OCI-LY1 (cell line): ENCODE measurements around the gene MFNG.

Experiments used
- H2AFZ ChIP-seq: fragments of 200-600 bp; sonication (generic), shearing (Covaris generic); 2 replicates; pipeline ENCODE4 v1.6.0; 2014; ENCODE audit warnings: antibody characterized with exemption, mild to moderate bottlenecking, low read length
- H3F3A ChIP-seq: fragments of 200-600 bp; sonication (generic), shearing (Covaris generic); 2 replicates; pipeline ENCODE4 v1.6.0; 2014; ENCODE audit warnings: mild to moderate bottlenecking, antibody characterized with exemption, low read length, moderate library complexity; ENCODE audit not compliant: insufficient read depth
- H3K27ac ChIP-seq: fragments of 200-600 bp; sonication (generic); 2 replicates; pipeline ENCODE4 v1.5.1; 2014; ENCODE audit warnings: low read length, mixed run types, mild to moderate bottlenecking, low read depth; ENCODE audit not compliant: poor library complexity, severe bottlenecking
- H3K27me3 ChIP-seq: fragments of 200-600 bp; sonication (generic); 2 replicates; pipeline ENCODE4 v1.6.0; 2014; ENCODE audit warnings: antibody characterized with exemption, mild to moderate bottlenecking, low read length, moderate library complexity; ENCODE audit not compliant: insufficient read depth
- H3K36me3 ChIP-seq: fragments of 200-600 bp; sonication (generic); 2 replicates; pipeline ENCODE4 v1.6.1; 2014; ENCODE audit warnings: mild to moderate bottlenecking, antibody characterized with exemption, low read length, moderate library complexity, mixed read lengths; ENCODE audit not compliant: insufficient read depth
- H3K4me1 ChIP-seq: fragments of 200-600 bp; sonication (generic); 2 replicates; pipeline ENCODE4 v1.5.1; 2014; ENCODE audit warnings: mild to moderate bottlenecking, low read length, moderate library complexity; ENCODE audit not compliant: insufficient read depth, severe bottlenecking
- H3K4me2 ChIP-seq: fragments of 200-600 bp; sonication (generic), shearing (Covaris generic); 2 replicates; pipeline ENCODE4 v1.6.1; 2014; ENCODE audit warnings: low read length
- H3K4me3 ChIP-seq: fragments of 200-600 bp; sonication (generic); 2 replicates; pipeline ENCODE4 v1.5.1; 2014; ENCODE audit warnings: low read length, low read depth, mild to moderate bottlenecking, mixed read lengths; ENCODE audit not compliant: poor library complexity, severe bottlenecking
- H3K79me2 ChIP-seq: fragments of 200-600 bp; shearing (Covaris generic); 2 replicates; pipeline ENCODE4 v1.6.1; 2016; ENCODE audit warnings: mixed run types, low read length, mixed read lengths; ENCODE audit not compliant: insufficient read depth
- H3K9ac ChIP-seq: fragments of 200-600 bp; sonication (generic), shearing (Covaris generic); 2 replicates; pipeline ENCODE4 v1.6.1; 2014; ENCODE audit warnings: mild to moderate bottlenecking, low read length, mixed read lengths
- H3K9me2 ChIP-seq: fragments of 200-600 bp; sonication (generic), shearing (Covaris generic); 2 replicates; pipeline ENCODE4 v1.6.1; 2014; ENCODE audit warnings: low read depth, mild to moderate bottlenecking, low read length, mixed read lengths
- H3K9me3 ChIP-seq: fragments of 200-600 bp; shearing (Covaris generic); 2 replicates; pipeline ENCODE4 v1.6.1; 2014; ENCODE audit warnings: low read length, mixed read lengths
- H4K20me1 ChIP-seq: fragments of 200-600 bp; sonication (generic), shearing (Covaris generic); 2 replicates; pipeline ENCODE4 v1.6.0; 2016; ENCODE audit warnings: mild to moderate bottlenecking, low read length; ENCODE audit not compliant: insufficient read depth
- EZH2 ChIP-seq: fragments of 200-600 bp; sonication (generic), shearing (Covaris generic); IDR thresholded peaks from 2 replicates; pipeline ENCODE4 v1.8.0; 2017; ENCODE audit warnings: borderline replicate concordance, mixed run types, mild to moderate bottlenecking, antibody characterized with exemption, low read length, moderate library complexity, mixed read lengths
- TF ChIP-seq, protein P1 (sequence below): fragments of 200-600 bp; sonication (generic), shearing (Covaris generic); IDR thresholded peaks from 2 replicates; pipeline ENCODE4 v1.5.1; 2017; ENCODE audit warnings: mild to moderate bottlenecking, antibody characterized with exemption, low read length, moderate library complexity, mixed read lengths

Gene MFNG

DNA sequence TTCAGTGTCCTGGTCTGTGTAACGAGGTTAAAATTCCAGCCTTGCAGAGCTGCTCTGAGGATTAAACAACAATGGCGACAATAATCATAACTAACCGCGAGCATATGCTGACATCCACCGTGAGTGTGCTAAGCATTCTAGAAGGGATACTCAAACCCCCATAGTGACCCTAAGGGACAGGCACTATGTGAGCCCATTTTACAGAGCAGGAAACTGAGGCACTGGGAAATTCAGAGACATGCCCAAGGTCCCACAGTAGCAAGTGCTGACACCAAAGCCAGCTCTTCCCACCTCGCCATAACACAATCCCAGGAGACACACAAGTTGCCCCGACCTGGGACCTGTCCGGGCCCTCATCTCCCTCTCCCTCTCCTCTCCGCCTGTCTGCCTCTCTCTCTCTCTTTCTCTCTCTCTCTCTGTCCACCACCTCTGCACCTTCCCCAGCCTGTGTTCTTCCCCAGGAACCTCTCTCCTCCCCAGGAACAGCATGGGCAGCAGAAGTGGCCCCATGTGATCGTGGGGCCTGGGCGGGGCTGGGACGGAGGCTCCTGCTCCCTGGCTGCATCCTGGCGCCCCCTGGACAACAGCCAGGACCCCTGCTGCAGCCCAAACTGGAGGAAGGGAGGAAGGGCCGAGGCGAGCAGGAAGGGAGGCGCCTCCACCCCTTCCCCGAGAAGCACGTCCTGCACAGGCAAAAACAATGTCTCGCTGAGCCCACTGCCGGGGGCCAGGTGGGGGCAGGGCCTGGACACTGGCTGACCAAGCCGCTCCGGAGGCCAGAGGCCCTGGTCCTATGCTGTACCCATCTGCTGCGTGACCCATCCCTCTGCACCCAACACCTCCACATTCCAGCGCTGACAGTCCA, 14.8 kb upstream of the MFNG start:
- H3K4me2 ChIP-seq = no peak overlapping the region
- H3K9ac ChIP-seq = no peak overlapping the region
- peaks cover 7% of the 10 kb centered on the region; the same call in 1 of the 2 replicates for H3K27me3 ChIP-seq
- H3K36me3 ChIP-seq = no peaks in the 10 kb centered on the region
- no peaks in the 10 kb centered on the region for H3F3A ChIP-seq
- no peak overlapping the region for H2AFZ ChIP-seq
- H3K9me3 ChIP-seq = no peaks in the 10 kb centered on the region
- no peaks in the 10 kb centered on the region for H3K9me2 ChIP-seq
- H3K27ac ChIP-seq = no peak overlapping the region
- peaks cover 6% of the 10 kb centered on the region for H3K4me1 ChIP-seq
- no peak for TF ChIP-seq EZH2
- TF ChIP-seq, protein P1, sequence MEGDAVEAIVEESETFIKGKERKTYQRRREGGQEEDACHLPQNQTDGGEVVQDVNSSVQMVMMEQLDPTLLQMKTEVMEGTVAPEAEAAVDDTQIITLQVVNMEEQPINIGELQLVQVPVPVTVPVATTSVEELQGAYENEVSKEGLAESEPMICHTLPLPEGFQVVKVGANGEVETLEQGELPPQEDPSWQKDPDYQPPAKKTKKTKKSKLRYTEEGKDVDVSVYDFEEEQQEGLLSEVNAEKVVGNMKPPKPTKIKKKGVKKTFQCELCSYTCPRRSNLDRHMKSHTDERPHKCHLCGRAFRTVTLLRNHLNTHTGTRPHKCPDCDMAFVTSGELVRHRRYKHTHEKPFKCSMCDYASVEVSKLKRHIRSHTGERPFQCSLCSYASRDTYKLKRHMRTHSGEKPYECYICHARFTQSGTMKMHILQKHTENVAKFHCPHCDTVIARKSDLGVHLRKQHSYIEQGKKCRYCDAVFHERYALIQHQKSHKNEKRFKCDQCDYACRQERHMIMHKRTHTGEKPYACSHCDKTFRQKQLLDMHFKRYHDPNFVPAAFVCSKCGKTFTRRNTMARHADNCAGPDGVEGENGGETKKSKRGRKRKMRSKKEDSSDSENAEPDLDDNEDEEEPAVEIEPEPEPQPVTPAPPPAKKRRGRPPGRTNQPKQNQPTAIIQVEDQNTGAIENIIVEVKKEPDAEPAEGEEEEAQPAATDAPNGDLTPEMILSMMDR = no peak
- no peaks in the 10 kb centered on the region for H3K79me2 ChIP-seq
- no peaks in the 10 kb centered on the region for H4K20me1 ChIP-seq
- H3K4me3 ChIP-seq = no peak overlapping the region

DNA sequence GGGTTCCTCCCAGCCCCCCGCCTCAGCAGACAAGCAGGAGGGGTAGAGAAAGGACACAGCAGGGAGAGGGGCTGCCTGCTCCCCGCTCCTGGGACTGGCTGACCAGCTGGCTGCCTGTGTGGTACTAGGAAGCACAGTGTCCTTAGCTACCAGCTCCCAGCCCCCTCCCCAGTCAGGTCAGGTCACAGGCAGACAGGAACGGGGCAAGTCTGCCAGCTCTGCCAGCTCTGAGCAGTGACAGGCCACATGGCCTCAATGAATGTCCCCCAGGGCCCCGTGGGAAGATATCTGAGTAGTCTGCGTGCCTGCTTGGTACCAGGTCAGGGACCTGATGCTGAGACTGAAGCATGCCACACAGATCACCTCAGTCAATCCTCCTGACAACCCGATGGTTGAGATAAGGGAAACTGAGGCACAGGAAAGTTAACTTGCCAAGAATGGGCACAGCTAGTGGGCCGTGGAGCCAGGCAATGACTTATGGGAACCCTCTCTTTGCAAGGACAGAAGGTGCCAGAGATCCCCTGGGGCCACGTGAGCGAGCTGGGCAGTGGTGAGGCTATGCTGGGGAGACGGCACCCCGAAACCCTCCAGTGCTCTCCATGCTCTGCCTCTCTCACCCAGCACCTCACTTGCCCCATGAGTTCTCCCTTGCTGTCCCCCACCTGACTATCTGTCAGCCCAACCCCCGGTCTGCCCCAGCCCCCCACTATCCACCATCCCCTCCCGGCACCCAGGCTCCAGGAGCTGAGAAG, 13.8 kb upstream of the MFNG start:
- TF ChIP-seq, protein P1 = no peak
- no peak for TF ChIP-seq EZH2
- no peaks in the 10 kb centered on the region for H3K9me3 ChIP-seq
- peaks cover 7% of the 10 kb centered on the region; the same call in 1 of the 2 replicates for H3K27me3 ChIP-seq
- no peaks in the 10 kb centered on the region for H3K9me2 ChIP-seq
- no peaks in the 10 kb centered on the region for H4K20me1 ChIP-seq
- H3K4me3 ChIP-seq = no peak overlapping the region
- no peak overlapping the region for H2AFZ ChIP-seq
- peaks cover 6% of the 10 kb centered on the region for H3K4me1 ChIP-seq
- H3K9ac ChIP-seq = no peak overlapping the region
- no peaks in the 10 kb centered on the region for H3F3A ChIP-seq
- H3K79me2 ChIP-seq = no peaks in the 10 kb centered on the region
- H3K27ac ChIP-seq = no peak overlapping the region
- H3K36me3 ChIP-seq = no peaks in the 10 kb centered on the region
- no peak overlapping the region for H3K4me2 ChIP-seq

DNA sequence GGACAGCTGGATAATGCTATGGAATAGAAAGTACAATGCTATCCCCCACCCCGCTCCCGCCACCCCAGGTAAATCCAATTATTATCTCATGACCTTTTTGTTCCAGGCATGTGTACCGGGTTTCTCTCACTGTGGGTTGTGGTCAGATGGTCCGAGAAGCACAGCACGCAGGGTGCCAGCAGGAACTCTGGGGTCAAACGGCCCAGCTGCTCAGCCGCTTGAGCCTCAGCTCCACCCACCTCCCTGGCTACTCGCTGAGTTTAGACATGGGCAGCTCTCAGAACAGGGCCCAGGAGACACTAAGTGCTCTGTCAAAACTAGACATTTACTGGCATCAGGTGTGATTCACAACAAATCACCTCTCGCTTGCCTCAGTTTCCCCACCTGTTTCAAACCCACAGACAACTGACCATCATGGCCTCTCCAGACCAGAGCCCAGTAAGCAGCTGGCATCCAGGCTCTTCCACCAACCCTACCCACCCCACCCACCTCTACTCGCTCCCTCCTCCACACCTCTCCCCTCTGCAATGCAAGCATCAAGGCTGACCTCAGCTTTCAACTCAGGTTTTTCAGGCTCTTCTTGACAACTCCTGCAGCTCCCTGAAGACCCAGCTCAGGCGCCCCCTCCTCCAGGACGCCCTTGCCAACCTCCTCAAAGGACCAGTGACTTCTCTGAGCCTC, 13.0 kb upstream of the MFNG start:
- Histone ChIP-seq H2AFZ (no peak overlapping the region), H3K27ac (no peak overlapping the region), H3F3A (no peaks in the 10 kb centered on the region), H3K4me2 (no peak overlapping the region), H3K4me3 (no peak overlapping the region), H3K4me1 (peaks cover 6% of the 10 kb centered on the region), H3K36me3 (no peaks in the 10 kb centered on the region), H3K9me2 (no peaks in the 10 kb centered on the region), H4K20me1 (no peaks in the 10 kb centered on the region), H3K79me2 (no peaks in the 10 kb centered on the region), H3K9me3 (no peaks in the 10 kb centered on the region), H3K27me3 (peaks cover 3% of the 10 kb centered on the region; the same call in 1 of the 2 replicates), H3K9ac (no peak overlapping the region)
- TF ChIP-seq EZH2 = no peak
- TF ChIP-seq, protein P1 = no peak
